ENCODE measurements around the gene EML2.

The EML2 gene

DNA sequence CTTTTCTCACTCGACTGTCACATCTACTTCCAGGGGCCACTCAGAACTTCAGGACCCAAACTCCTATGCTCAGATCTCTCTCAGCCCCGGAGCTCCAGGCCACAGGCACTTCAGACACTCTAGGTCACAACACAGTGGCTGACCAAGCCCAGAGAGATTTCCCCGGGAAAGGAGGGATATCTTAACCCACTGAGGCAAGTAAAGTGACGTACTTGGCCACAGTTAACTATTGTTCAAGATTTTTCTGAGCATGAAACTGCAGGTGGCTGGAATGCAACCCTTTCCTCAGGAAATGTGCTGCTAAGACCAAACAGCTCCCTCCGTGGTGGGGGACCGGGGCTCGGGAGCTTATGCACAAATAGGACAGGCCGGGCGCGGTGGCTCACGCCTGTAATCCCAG is 78.5 kb downstream of the EML2 start:
- FAIRE-seq, result no peak
- DNase-seq (ENCODE audit: insufficient read length, low spot score), result no peak
- TF ChIP-seq, protein P1, sequence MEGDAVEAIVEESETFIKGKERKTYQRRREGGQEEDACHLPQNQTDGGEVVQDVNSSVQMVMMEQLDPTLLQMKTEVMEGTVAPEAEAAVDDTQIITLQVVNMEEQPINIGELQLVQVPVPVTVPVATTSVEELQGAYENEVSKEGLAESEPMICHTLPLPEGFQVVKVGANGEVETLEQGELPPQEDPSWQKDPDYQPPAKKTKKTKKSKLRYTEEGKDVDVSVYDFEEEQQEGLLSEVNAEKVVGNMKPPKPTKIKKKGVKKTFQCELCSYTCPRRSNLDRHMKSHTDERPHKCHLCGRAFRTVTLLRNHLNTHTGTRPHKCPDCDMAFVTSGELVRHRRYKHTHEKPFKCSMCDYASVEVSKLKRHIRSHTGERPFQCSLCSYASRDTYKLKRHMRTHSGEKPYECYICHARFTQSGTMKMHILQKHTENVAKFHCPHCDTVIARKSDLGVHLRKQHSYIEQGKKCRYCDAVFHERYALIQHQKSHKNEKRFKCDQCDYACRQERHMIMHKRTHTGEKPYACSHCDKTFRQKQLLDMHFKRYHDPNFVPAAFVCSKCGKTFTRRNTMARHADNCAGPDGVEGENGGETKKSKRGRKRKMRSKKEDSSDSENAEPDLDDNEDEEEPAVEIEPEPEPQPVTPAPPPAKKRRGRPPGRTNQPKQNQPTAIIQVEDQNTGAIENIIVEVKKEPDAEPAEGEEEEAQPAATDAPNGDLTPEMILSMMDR (IDR thresholded peaks at IDR 0.05; ENCODE audit: insufficient read depth, missing control alignments), result no peak

DNA sequence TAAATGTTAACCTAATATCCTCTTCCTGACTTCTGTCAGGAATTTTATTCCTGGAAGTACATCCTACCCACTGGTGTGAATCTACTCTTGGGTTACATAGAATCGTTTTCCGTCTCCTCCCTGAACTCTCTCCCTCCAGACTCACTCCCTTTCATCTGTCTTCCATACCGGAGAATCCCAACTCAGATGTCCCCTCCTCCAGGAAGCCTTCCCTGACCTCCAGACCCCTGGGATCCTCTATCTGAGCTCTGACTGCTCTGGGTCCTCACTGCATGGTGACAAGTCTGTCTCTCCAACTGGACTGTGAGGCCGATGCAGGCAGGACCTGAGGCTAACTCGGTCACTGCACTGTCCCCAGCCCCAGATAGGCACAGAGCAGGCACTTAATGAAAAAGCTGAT is 79.2 kb downstream of the EML2 start:
- FAIRE-seq (no peak), DNase-seq (ENCODE audit: insufficient read length, low spot score) (no peak)
- TF ChIP-seq, protein P1 (IDR thresholded peaks at IDR 0.05; ENCODE audit: insufficient read depth, missing control alignments), result no peak

Measured in D721Med (cell line).